ENCODE data around the gene FOXK1.
A peak's percentile ranks its signal among the peaks of the same experiment; 100 is the strongest.

Gene FOXK1

DNA sequence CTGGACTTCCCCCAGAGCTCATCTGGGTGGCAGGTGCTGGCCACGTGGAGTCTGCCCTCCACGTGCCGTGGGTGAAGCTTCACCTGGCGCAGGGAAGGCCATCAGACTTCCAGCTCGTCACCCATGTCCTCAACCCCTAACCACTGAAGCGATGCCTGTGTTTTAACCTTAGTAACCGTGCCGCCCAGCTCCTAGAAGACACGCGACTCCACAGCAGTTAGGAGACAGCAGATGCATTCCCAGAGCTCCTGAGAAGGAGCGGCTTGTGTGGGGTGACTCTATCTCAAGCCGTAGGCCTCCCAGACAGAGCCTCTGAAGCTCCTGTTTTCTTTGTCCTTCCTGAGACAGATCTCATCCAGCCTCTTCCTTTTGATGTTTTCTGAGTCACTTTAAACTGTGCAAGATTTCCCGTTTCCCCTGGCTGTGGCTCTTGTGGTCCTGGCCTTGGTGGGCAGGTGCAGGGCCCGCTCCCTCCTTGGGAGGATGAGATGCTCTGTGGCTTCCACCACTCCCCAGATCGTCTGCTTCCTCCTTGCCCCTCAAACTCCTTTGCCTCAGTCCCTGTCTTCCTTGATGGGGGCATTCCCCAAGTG lies 51.9 kb downstream of the FOXK1 start:
- Histone ChIP-seq H3K4me3 (ENCODE audit: low read length) (no peak overlapping the region), H3K36me3 (ENCODE audit: control insufficient read depth, insufficient read depth, low read length) (no peaks in the 10 kb centered on the region), H3K4me1 (ENCODE audit: control insufficient read depth, insufficient read depth, low read length) (peaks cover 7% of the 10 kb centered on the region), H3K27me3 (ENCODE audit: control insufficient read depth, insufficient read depth, low read length) (no peaks in the 10 kb centered on the region), H3K9ac (ENCODE audit: low read length) (no peak overlapping the region), H3K27ac (ENCODE audit: low read depth, low read length) (no peak overlapping the region)

DNA sequence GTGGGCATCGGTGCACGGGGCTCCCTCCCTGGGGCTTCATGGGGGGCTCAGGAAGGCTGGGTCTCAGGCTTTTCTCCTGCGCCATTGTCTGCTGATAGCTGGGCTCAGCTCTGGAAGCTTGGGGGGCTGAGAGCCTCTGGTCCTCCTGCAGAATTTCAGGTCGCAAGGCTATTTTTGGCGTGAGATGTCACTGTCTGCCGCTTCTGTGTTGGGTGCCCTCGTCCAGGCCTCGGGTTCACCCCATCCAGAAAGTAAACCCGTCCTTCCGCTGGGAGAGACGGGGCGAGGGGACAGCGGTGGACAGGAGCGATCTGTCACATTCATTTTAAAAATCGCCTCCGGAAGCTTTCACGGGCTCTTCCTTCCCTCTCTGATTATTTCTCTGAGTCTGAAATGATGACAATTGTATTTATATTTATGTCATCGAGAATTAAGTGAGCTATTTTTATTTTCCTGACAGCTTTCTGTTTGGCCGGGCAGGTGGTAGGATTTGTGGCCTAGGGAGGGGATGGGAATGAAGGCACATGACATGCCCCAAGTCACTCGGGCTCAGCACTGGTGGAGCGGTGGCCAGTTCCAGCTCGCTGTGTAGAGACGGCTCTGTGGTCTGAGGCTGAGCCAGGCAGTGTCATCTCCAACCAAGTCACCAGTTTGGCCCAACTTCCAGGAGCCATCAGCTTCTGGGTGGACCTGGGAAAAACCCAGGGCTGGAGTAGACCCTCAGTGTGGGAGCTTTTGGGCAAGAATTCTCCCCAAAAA lies 52.7 kb downstream of the FOXK1 start:
- no peak overlapping the region for H3K4me3 ChIP-seq (ENCODE audit: low read length)
- H3K9ac ChIP-seq (ENCODE audit: low read length) = no peak overlapping the region
- H3K36me3 ChIP-seq (ENCODE audit: control insufficient read depth, insufficient read depth, low read length) = no peaks in the 10 kb centered on the region
- no peak overlapping the region for H3K27ac ChIP-seq (ENCODE audit: low read depth, low read length)
- no peaks in the 10 kb centered on the region for H3K27me3 ChIP-seq (ENCODE audit: control insufficient read depth, insufficient read depth, low read length)
- peaks cover 9% of the 10 kb centered on the region for H3K4me1 ChIP-seq (ENCODE audit: control insufficient read depth, insufficient read depth, low read length)

DNA sequence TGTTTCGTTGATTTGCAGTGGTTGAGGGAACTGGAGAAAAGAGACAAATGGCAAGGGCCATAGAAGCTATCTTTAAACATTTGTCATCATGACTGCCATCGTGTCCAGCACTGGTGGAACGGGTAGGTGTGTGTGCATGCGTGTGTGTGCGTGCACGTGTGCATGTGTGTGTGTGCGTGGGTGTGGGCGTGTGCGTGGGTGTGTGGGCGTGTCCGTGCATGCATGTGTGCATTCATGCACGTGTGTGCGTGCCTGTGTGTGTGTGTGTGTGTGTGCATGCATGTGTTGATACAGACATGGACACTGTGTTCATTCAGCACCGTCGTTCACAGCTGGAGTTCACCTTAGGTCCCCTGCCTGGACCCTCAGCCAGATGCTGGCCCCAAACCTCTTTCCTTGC lies 55.2 kb downstream of the FOXK1 start:
- Histone ChIP-seq H3K9ac (ENCODE audit: low read length) (no peak overlapping the region), H3K4me1 (ENCODE audit: control insufficient read depth, insufficient read depth, low read length) (peaks cover 8% of the 10 kb centered on the region), H3K27ac (ENCODE audit: low read depth, low read length) (no peak overlapping the region), H3K4me3 (ENCODE audit: low read length) (no peak overlapping the region), H3K27me3 (ENCODE audit: control insufficient read depth, insufficient read depth, low read length) (no peaks in the 10 kb centered on the region), H3K36me3 (ENCODE audit: control insufficient read depth, insufficient read depth, low read length) (peaks cover 5% of the 10 kb centered on the region)

DNA sequence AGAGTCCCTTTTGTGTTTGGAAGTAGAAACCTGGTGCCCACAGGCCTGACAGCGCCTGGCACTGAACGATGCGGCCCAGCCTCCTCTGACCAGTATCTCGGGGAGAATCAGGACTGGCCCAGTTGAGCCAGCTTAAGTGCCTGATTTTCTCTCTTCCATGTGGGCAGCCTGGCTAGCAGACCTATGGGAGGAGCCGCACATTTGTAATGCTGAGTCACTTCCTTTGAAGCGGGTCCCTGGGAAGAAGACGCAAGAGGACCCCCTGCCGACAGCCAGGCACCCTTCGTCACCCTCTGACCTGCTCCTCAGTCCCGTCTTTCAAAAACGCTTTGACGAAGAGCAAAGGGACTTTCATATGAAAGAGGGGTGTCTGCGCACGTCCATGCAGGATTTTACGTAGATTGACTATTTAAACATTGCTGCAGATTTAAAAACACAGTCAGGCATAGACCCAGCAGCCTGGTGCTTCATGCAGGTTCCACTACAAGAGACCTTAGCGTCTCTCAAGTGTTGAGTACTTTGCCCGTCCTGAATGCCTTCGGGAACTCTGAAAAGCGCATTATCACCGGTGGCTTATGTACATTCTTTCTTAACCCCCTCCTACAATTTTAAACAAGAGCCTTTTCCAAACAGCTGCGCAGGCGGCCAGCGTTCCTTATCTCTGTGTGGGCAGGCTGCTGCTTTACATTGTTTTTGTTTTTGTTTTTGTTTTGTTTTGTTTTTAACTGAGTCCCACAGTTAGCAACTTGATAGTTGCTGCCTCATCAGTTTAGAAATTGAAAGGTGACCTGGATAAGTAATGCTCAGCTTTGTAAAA lies 56.8 kb downstream of the FOXK1 start:
- peaks cover 11% of the 10 kb centered on the region for H3K36me3 ChIP-seq (ENCODE audit: control insufficient read depth, insufficient read depth, low read length)
- H3K27ac ChIP-seq (ENCODE audit: low read depth, low read length) = peak overlapping the region; percentile 58
- H3K27me3 ChIP-seq (ENCODE audit: control insufficient read depth, insufficient read depth, low read length) = no peaks in the 10 kb centered on the region
- H3K9ac ChIP-seq (ENCODE audit: low read length) = no peak overlapping the region
- H3K4me1 ChIP-seq (ENCODE audit: control insufficient read depth, insufficient read depth, low read length) = peaks cover 8% of the 10 kb centered on the region
- peak overlapping the region; percentile 25 for H3K4me3 ChIP-seq (ENCODE audit: low read length)

- H3K36me3 ChIP-seq (ENCODE audit: control insufficient read depth, insufficient read depth, low read length) = peaks cover 11% of the 10 kb centered on the region
- H3K4me1 ChIP-seq (ENCODE audit: control insufficient read depth, insufficient read depth, low read length) = peaks cover 14% of the 10 kb centered on the region
- no peaks in the 10 kb centered on the region for H3K27me3 ChIP-seq (ENCODE audit: control insufficient read depth, insufficient read depth, low read length)
- H3K9ac ChIP-seq (ENCODE audit: low read length) = no peak overlapping the region
- H3K27ac ChIP-seq (ENCODE audit: low read depth, low read length) = peak overlapping the region; percentile 58
- peak overlapping the region; percentile 25 for H3K4me3 ChIP-seq (ENCODE audit: low read length)
Measured at GRCh38 chr7:4739528-4739992, 57.5 kb downstream of the FOXK1 start.

GRCh38 chr7:4740796-4741195 lies 58.7 kb downstream of the FOXK1 start:
- Histone ChIP-seq H3K4me3 (ENCODE audit: low read length) (no peak overlapping the region), H3K27ac (ENCODE audit: low read depth, low read length) (no peak overlapping the region), H3K9ac (ENCODE audit: low read length) (no peak overlapping the region), H3K36me3 (ENCODE audit: control insufficient read depth, insufficient read depth, low read length) (peaks cover 11% of the 10 kb centered on the region), H3K27me3 (ENCODE audit: control insufficient read depth, insufficient read depth, low read length) (no peaks in the 10 kb centered on the region), H3K4me1 (ENCODE audit: control insufficient read depth, insufficient read depth, low read length) (peaks cover 18% of the 10 kb centered on the region)

DNA sequence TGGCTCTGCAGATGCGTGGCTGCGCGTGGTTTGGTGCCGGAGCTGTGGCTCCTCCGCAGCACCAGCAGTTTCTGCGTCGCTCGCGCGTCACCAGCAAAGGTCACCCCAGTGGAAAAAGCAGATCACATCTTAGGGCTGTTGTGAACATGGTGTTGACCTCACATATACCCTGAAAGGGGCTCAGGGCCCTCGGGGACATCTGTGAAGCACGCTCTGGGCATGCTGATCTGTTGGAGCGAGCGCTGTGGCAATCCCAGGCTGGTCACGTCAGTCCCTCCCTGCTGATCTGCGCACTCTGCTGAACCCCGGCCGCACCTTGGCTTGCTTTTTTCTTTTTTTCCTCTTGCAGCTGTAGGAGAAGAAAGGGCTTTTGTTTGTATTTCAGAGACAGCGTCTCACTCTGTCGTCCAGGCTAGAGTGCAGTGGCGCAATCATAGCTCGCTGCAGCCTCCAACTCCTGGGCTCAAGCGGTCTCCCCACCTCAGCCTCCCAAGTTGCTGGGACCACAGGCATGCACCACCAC lies 60.0 kb downstream of the FOXK1 start:
- Histone ChIP-seq H3K9ac (ENCODE audit: low read length) (no peak overlapping the region), H3K36me3 (ENCODE audit: control insufficient read depth, insufficient read depth, low read length) (peaks cover 11% of the 10 kb centered on the region), H3K4me1 (ENCODE audit: control insufficient read depth, insufficient read depth, low read length) (peaks cover 21% of the 10 kb centered on the region), H3K4me3 (ENCODE audit: low read length) (no peak overlapping the region), H3K27ac (ENCODE audit: low read depth, low read length) (no peak overlapping the region), H3K27me3 (ENCODE audit: control insufficient read depth, insufficient read depth, low read length) (no peaks in the 10 kb centered on the region)

GRCh38 chr7:4742852-4743251 lies 60.8 kb downstream of the FOXK1 start:
- H3K4me1 ChIP-seq (ENCODE audit: control insufficient read depth, insufficient read depth, low read length) = peaks cover 21% of the 10 kb centered on the region
- H3K27me3 ChIP-seq (ENCODE audit: control insufficient read depth, insufficient read depth, low read length) = no peaks in the 10 kb centered on the region
- no peak overlapping the region for H3K9ac ChIP-seq (ENCODE audit: low read length)
- peaks cover 11% of the 10 kb centered on the region for H3K36me3 ChIP-seq (ENCODE audit: control insufficient read depth, insufficient read depth, low read length)
- no peak overlapping the region for H3K27ac ChIP-seq (ENCODE audit: low read depth, low read length)
- H3K4me3 ChIP-seq (ENCODE audit: low read length) = no peak overlapping the region

- H3K27me3 ChIP-seq (ENCODE audit: control insufficient read depth, insufficient read depth, low read length) = no peaks in the 10 kb centered on the region
- H3K4me3 ChIP-seq (ENCODE audit: low read length) = peak overlapping the region; percentile 17
- peaks cover 19% of the 10 kb centered on the region for H3K4me1 ChIP-seq (ENCODE audit: control insufficient read depth, insufficient read depth, low read length)
- H3K27ac ChIP-seq (ENCODE audit: low read depth, low read length) = peak overlapping the region; percentile 91
- no peak overlapping the region for H3K9ac ChIP-seq (ENCODE audit: low read length)
- H3K36me3 ChIP-seq (ENCODE audit: control insufficient read depth, insufficient read depth, low read length) = peaks cover 11% of the 10 kb centered on the region
Measured at GRCh38 chr7:4744391-4745264, 62.5 kb downstream of the FOXK1 start.

GRCh38 chr7:4745265-4745919 lies 63.3 kb downstream of the FOXK1 start:
- H3K27me3 ChIP-seq (ENCODE audit: control insufficient read depth, insufficient read depth, low read length) = no peaks in the 10 kb centered on the region
- H3K9ac ChIP-seq (ENCODE audit: low read length) = no peak overlapping the region
- peak overlapping the region; percentile 52 for H3K4me3 ChIP-seq (ENCODE audit: low read length)
- peaks cover 16% of the 10 kb centered on the region for H3K4me1 ChIP-seq (ENCODE audit: control insufficient read depth, insufficient read depth, low read length)
- peaks cover 11% of the 10 kb centered on the region for H3K36me3 ChIP-seq (ENCODE audit: control insufficient read depth, insufficient read depth, low read length)
- peak overlapping the region; percentile 91 for H3K27ac ChIP-seq (ENCODE audit: low read depth, low read length)
